Neutrophil (primary cell): ENCODE data around the gene ACTR2.
"Not testable (repeated sequence)": the region's sequence is repeated elsewhere in the genome, so short reads cannot be mapped to it uniquely, and the experiment has no call there.

ENCODE experiments used
- H3K27ac ChIP-seq: fragments of 200-600 bp; sonication (generic); 2 replicates; pipeline ENCODE4 v1.5.1; 2016; ENCODE audit warnings: mild to moderate bottlenecking, moderate library complexity
- H3K27me3 ChIP-seq: fragments of 200-600 bp; sonication (generic); 2 replicates; pipeline ENCODE4 v1.6.0; 2016; ENCODE audit warnings: mild to moderate bottlenecking
- H3K36me3 ChIP-seq: fragments of 200-600 bp; sonication (generic); 2 replicates; pipeline ENCODE4 v1.5.1; 2017
- H3K4me1 ChIP-seq, 2 experiments: fragments of 200-600 bp in 1 of 2; sonication (generic) in 1 of 2; 1 replicate in 1 of 2; 2 replicates in 1 of 2; pipeline versions ENCODE4 v1.5.1 to v1.6.1; 2013 to 2016; ENCODE audit warnings: low read depth in 1 of 2, low read length in 1 of 2, mild to moderate bottlenecking in 1 of 2, moderate library complexity in 1 of 2; ENCODE audit not compliant: control insufficient read depth in 1 of 2, insufficient read depth in 1 of 2
- H3K4me3 ChIP-seq, 2 experiments: fragments of 200-600 bp in 1 of 2; sonication (generic) in 1 of 2; 1 replicate in 1 of 2; 2 replicates in 1 of 2; pipeline ENCODE4 v1.5.1; 2013 to 2016; ENCODE audit warnings: low read depth in 1 of 2, low read length in 1 of 2, mild to moderate bottlenecking in 1 of 2, moderate library complexity in 1 of 2
- H3K9me3 ChIP-seq: fragments of 200-600 bp; sonication (generic); 2 replicates; pipeline ENCODE4 v1.5.1; 2016
- CTCF ChIP-seq: fragments of 200-600 bp; sonication (generic); IDR thresholded peaks from 2 replicates; pipeline ENCODE4 v1.5.1; 2016; ENCODE audit warnings: antibody characterized with exemption

Gene ACTR2

GRCh38 chr2:65231121-65231520 lies 3.5 kb downstream of the ACTR2 start:
- no peaks in the 10 kb centered on the region for H3K27me3 ChIP-seq
- peaks cover 40% of the 10 kb centered on the region for H3K36me3 ChIP-seq
- TF ChIP-seq CTCF: no peak
- H3K27ac ChIP-seq: peak overlapping the region; percentile 76
- H3K4me3 ChIP-seq: peak overlapping the region in 1 of 2 experiments; percentile 24
- H3K9me3 ChIP-seq: no peaks in the 10 kb centered on the region
- peaks cover 79 to 85% of the 10 kb centered on the region in 2 experiments for H3K4me1 ChIP-seq

GRCh38 chr2:65231892-65232477 lies 4.4 kb downstream of the ACTR2 start:
- Histone ChIP-seq H3K36me3 (peaks cover 40% of the 10 kb centered on the region), H3K27ac (peak overlapping the region; percentile 76), H3K9me3 (no peaks in the 10 kb centered on the region), H3K4me3 (peak overlapping the region in 1 of 2 experiments; percentile 24), H3K27me3 (no peaks in the 10 kb centered on the region), H3K4me1 (peaks cover 73 to 78% of the 10 kb centered on the region in 2 experiments)
- TF ChIP-seq CTCF: no peak

DNA sequence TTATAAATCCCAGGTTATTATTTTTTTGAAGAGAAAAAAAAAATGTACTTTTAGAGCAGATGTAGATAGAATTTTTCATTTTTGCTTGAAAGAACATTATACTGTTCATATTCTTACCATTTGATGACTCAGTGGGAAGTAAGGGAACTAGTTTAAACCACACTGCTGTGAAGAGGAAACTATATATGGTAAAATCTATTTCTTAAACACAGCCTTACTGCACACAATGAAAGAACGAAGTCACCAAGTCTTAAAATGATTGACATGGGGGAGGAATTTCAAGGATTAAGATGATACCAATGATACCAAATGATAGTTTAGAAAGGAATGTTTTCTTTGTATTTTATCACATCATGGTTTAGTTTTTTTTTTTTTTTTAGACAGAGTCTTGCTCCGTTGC lies 5.0 kb downstream of the ACTR2 start:
- Histone ChIP-seq H3K4me1 (peaks cover 73 to 75% of the 10 kb centered on the region in 2 experiments), H3K27ac (peak overlapping the region; percentile 76), H3K4me3 (no peak overlapping the region), H3K27me3 (no peaks in the 10 kb centered on the region), H3K9me3 (no peaks in the 10 kb centered on the region), H3K36me3 (peaks cover 40% of the 10 kb centered on the region)
- no peak for TF ChIP-seq CTCF

DNA sequence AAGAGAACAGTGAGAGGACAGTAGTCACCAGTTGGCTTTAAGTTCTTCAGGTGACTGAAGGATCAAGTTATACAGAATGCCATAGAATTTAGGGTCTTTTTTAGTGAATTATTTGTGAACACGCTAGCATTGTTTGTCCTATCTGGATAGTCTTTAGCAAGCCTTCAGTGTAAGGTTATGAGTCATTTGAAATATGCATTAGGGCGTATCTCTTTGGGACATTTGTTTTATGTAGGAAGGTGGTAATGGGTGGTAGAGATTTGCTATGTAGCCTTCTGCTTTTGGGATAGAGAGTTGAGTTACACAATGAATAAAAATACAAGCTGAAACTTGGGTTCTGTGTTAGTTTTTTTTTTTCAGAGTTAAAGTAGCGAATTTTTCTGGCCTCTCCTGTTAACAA lies 13.0 kb downstream of the ACTR2 start:
- Histone ChIP-seq H3K27me3 (no peaks in the 10 kb centered on the region), H3K27ac (no peak overlapping the region), H3K4me1 (peaks cover 5 to 8% of the 10 kb centered on the region in 2 experiments), H3K4me3 (no peak overlapping the region), H3K36me3 (peaks cover 59% of the 10 kb centered on the region), H3K9me3 (no peaks in the 10 kb centered on the region)
- no peak for TF ChIP-seq CTCF

GRCh38 chr2:65244452-65244851 lies 16.8 kb downstream of the ACTR2 start:
- H3K9me3 ChIP-seq, H3K27ac ChIP-seq, H3K4me3 ChIP-seq, H3K27me3 ChIP-seq, H3K4me1 ChIP-seq: not testable (repeated sequence)
- H3K36me3 ChIP-seq: peaks cover 85% of the 10 kb centered on the region

GRCh38 chr2:65252640-65253039 lies 25.0 kb downstream of the ACTR2 start:
- Histone ChIP-seq H3K27me3 (no peaks in the 10 kb centered on the region), H3K36me3 (peaks cover 92% of the 10 kb centered on the region), H3K4me1 (no peaks in the 10 kb centered on the region), H3K4me3 (no peak overlapping the region), H3K9me3 (no peaks in the 10 kb centered on the region), H3K27ac (peak overlapping the region; percentile 18)
- no peak for TF ChIP-seq CTCF
